KG1 (cell line): ENCODE data around the gene ACVR2A.

ENCODE experiments used
- DNase-seq: peaks from one replicate; lab custom pipeline; 2025; lab: John Stamatoyannopoulos, UW

The ACVR2A gene

DNA sequence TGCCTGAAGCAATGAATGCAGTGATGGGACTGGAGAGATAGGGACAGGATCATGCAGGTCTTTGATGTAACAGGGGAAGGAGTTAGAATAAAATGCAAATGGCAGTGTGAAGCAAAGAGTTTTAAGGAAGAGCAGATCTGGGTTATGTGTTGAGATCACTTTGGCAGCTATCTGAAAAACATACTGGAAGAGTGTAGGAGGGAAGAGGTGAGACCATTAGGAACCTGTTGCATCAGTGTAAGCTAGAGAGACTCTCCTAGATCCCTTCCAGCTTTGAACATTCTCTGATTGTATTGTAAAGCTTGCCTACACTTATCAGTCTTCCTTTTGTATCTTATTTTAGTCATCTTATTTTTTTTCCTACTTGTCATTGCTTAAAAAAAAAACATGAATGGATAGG, 10.5 kb downstream of the ACVR2A start:
- no peak for DNase-seq

DNA sequence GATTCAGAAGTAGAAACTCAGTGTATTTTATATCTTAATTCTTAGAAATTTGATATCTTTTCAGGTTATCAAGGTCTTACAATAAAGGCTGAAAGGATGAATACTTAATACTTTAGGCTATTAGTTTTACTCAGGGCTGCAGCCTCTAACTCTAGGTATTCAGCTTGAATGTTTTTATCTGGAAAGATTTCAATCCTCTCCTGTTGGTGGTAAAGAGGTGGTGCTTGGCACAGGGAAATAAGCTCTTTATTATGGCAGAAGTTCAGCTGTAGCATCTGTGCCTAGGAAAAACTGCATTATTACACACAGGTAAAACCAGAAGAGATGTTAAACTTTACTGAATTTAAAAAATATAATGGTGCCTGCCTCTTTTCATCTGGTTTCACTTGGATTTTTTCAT, 11.1 kb downstream of the ACVR2A start:
- no peak for DNase-seq

DNA sequence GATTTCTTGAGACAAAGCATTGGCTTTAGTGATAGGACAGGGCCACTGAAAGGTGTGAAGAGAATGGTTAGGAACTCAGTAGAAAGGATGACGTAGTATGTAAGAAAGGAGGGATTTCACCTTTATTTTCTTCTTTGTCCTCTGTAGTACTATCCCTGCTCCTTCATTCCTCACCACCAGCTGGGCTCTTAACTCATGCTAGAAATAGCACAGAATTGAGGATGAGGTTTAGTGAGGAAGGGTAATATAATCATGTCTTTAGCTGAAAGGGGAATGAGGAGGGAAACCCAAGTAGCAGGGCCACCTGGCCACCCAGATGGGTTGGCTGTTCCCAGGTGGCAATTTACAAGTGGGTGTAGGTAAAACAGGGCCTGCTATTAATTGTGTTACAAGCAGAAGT, 15.2 kb downstream of the ACVR2A start:
- no peak for DNase-seq

DNA sequence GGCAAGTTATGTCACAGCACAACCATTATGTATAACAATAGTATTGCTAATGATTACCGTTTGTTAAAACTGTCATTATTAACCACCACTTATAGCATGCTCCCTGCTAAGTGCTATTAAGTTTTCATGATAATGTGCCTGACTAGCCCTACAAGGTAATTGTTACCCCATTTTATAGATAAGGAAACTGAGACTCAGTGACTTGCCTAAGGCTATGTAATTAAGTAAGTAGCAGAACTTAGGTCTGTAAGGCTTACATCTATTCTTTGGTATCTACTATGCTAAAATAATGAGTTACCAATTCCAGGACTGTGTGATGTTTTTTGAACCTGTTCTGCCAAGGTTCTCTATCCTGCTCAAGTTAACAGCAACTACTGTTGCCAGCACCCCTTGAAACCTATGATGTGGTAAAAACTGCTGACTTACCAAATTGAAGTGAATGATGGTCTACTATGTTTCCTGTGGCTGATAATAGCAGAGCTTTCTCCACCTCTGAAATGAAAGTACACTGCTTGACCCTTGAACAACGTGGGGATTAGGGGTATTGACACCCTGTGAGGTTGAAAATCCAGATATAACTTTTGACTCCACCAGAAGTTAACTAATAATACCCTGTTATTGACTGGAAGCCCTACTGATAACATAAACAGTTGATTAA, 18.2 kb downstream of the ACVR2A start:
- no peak for DNase-seq

DNA sequence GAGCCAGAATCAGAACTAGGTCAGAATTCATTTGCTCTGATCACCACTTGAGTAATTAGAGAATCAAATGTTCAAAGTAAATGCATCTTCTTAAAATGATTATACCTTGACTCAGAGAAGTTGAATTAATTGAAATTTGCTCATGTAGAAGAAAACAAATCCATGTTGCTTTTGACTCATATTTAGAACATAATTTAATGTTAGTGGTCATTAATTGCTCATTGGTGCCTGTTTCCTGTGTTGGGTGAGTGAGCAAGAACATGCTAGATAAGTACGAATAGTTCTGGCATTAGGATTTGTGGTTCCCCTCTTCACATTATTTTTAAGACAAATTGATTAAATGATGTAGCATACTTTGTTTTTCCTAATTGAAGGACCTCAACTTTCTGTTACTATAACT, 19.0 kb downstream of the ACVR2A start:
- DNase-seq = no peak

DNA sequence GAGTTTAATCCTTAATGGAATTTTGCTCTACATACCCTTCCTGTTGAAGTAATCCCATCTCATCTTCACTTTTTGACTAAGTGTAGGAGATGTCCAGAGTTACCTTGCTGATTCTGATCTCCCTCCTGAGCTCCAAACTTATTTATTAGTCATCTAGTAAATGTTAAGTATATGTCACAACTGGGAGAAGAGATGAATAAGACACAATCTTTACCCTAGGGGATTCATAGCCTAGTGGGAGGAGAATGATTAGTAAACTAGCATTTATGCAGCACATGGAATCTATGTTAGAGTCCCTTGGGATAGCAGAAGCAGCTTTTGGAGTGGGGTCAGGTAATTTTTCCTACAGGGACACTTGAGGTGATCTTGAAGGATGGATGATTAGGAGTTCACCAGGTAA, 20.7 kb downstream of the ACVR2A start:
- DNase-seq = no peak

DNA sequence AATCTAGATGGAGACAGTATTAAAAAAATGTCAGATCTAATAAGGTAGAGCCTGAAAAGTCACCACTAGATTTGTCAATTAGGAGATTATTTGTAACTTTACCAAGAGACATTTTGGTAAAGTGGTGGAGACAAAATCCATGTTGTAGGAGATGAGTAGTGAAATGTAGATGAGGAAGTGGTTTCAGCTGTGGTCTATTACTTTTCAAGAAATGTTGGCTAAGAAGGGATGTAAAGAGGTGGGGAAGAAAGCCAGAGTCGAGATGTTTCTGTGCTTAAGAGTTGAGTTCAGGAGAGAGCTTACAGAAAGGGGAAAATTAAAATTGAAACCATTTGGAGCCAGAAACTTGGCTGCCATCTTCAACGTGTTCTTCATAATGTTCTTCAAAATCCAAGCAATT, 22.2 kb downstream of the ACVR2A start:
- no peak for DNase-seq

DNA sequence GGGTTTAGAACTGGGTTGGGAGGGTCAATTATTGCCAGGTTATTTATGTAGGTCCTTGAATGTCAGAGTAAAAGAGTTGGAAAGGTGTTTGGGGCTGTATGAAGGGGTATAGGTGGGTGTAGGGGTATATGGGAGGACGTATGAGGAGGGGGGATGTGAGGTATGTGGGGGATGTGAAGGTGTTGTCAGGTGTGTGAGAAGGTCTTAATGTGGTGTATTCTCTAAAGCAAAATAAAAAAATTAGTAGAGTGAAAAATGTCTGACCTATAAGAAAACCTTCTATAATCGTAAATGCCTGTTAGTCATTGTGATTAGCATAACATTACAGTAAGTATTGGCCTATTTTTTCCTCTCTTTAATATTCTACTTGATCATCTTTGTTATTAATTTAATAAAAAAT, 25.1 kb downstream of the ACVR2A start:
- no peak for DNase-seq

DNA sequence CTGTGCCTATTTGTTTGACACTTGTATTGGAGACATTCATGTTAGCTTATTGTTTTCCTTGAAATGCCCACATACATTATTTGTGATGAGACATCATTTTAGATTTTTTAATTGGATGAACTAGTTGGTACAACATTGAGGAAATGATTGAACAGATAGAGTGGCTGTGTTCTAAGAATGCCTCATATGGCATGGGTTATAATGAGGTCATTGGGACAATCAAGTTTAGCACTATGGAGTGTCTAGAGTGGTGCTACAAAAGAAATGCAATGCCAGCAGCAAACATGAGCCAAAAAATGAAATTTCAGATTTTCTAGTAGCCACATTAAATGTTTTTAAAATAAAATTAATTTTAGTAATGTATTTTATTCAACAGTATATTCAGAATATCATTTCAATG, 28.1 kb downstream of the ACVR2A start:
- DNase-seq = no peak

DNA sequence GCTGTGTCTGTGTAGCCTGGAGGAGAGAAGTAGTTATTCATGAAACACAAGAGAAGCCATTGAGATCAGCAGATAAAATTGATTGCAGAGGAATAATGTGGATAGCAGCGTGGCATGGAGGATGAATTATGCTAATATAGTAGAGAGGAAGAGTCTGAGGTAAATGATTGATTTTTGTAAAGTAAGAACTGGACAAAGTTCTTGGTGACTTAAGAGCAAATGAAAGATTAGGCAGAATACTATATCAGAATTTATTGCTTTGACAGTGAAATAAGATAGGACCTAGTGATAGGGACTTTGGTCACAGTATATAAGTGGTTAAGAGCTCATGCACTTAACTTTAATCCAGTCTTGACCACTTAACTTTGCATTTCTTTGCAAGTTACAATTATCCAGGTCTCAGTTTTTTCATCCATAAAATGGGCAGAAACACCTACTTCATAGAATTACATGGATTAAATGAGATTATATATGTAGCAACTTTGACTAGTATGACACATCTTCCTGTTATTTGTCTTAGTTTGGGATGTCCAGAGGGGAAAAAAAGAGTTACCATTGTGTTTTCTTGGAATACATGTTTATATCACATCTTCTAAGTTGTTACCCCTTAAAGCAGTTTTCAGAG, 29.1 kb downstream of the ACVR2A start:
- no peak for DNase-seq

DNA sequence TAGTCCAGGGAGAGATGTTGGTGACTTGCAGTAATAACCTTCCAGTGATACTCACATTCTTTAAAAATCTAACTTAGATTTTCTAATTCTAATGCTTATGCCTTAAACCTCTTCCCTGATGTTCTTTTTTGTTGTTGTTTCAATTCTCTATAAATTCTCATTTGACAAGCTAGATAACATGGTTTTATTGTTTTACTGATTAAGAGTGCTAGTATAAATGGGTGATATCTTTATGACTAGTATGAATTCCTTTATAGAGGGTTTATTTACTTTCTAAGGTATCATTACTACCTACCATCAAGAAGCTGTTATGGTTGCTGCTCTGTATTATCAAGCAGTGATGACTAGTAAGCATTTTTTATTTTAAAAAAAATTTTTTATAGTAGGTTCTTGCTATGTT, 35.0 kb downstream of the ACVR2A start:
- no peak for DNase-seq

DNA sequence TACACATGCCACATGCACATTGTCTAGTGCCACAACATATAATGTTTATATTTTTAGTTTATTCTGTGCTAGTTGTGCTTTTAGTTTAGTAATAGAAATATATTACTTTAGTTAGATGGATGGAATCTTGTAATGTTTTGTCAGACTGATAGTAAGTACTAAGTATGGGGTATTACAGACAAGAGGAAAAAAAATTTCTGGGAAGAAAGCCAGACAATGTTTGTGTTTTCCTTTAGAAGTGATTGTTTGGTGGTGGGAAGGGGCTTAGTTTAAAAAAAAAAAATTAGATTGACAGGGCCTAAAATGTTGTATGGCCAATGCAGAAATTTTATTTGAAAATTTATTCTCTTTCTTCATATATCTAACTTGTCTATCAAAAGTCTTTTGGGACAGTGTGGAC, 37.8 kb downstream of the ACVR2A start:
- no peak for DNase-seq

DNA sequence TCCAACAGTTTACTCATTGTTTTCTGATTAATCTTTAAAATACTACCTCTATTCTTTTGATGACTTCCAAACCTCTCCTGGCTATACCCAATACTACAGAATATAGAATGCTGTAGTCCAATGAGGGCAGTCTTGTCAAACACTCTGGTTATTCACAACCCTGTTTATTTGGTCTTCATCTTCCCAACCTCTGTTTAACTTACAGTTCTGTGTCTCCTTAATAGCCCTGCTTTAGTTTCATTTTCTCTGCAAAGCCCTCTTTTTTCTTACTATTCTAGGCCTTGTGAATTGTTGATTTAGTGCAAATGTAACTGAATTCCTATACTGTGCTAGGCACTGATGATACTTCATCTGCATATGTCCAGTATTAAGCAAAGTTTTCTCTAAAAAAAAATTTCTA, 40.0 kb downstream of the ACVR2A start:
- DNase-seq = no peak

DNA sequence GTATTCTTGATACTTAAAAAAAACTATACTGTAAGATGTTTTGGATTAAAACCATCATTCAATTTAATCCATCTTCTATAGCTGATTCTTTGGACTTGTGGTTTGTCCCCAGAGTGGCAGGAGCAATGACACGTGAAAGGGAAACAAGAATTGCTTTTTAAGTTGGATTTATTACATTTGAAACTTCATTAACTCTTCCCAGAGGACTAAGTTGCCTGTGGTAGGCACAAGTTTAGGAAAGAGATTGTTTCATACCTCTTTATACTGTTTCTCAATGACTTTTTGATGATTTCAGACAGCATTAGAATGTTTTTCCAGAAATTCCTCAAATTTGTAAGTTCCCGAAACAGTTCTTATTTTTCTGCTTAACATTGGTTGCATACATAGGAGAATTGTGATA, 41.3 kb downstream of the ACVR2A start:
- DNase-seq = no peak

DNA sequence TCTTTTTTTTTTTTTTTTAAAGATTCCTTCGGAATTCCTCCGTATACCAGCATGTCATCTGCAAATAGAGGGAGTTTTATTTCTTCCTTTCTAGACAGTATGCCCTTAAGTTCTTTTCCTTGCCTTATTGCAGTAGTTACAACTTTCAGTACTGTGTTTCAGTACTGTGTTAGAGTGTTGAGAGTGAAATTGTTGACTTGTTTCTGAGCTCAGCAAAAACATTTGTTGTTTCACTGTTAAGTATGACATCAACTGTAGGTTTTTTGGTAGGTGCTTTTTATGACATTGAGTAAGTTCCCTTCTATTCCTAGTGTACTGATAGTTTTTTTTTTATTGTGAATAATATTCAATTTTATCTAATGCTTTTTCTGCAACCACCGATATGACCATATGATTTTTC, 43.9 kb downstream of the ACVR2A start:
- DNase-seq = no peak

DNA sequence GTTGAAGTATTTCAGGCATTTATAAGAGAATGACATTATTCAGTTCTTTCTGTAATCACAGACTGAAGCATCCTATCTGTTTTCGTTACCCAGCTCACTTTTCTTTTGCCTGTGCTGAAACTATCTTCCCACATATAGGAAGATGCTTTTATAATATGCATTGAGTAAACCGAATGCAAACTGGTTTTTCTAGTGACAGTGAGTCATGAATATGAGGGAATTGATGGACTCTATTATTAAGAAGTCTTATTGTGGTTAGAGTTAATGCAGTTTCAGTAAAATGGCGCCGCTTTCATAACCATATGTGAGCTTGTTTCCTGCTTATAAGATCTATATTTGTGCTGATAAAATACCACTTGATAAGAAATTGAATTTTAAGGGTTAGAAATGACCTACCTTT, 59.2 kb downstream of the ACVR2A start:
- DNase-seq = no peak

DNA sequence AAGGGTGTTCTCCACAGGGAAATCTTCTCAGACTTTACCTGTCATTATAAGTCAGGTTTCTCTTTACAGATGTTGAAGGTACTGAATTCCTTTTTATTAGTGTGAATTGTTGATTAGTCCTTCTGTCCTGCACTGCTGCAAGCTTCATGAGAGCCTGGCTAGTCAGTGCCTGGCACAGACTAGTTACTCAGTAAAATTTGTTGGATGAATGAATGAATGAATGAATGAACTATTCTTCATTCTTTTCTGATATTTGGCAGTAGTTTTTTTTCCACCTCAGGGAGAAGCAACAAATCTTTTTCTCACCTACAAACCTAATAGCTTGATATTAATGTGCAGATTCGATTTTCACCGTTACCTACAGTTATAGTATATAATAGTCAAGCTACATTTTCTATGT, 64.3 kb downstream of the ACVR2A start:
- DNase-seq = no peak

DNA sequence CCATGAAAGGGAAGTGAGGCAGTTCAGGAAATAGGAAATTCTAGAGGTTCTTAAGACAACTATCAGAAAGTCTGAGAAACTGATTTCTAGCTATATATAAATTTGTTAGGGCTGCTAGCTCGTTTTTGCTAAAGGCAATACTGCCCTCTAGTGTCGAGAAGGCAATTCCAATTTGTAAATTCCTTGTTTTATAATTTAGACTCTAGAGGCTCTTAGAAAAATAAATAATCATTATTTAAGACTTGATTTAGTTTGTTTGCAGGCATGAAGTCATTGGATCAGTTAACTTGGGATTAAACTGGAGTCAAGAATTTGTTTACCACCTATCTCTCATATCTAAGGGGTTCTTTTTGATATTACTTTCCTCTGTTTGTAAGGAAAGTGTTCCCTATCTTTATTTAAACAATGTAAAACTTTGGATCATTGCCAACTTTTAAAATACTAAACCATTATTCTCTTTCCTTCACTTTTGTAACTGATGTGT, 66.2 kb downstream of the ACVR2A start:
- peak; percentile 4 for DNase-seq

DNA sequence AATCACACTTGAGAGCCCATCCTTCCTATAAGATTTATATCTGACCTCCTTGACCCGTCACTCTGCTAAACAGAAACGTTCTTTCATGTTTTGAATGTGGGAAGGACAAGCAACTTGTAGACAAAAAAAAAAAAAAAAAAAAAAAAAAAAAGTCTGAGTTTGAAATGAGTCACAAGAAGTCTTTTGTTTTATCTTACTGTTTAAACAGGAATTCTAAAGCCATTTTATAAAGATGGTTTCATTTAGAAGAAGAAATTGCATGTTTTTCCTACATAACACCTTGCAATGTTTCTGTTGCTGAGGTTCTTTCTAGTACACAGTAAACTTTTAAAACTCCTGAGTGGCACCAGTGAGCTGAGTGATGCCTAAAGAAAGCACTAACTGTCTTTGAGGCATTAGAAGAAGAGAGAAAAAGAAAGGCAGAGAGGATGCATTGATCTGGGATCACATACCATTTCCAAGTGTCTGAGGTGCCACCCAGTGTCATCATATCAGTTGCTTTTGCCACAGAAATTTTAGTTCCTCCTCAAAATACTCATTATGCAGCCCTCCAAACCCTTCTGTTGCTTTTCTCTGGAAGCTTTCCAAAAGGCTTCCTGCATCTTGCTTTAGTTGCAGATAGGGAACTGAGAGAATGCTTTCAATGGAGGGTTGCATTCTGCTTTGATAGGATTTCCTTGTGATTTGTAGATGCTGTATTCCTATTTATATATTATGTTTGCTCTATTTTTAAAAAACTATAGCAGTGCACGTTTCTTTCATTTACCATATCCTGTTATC, 69.1 kb downstream of the ACVR2A start:
- no peak for DNase-seq

DNA sequence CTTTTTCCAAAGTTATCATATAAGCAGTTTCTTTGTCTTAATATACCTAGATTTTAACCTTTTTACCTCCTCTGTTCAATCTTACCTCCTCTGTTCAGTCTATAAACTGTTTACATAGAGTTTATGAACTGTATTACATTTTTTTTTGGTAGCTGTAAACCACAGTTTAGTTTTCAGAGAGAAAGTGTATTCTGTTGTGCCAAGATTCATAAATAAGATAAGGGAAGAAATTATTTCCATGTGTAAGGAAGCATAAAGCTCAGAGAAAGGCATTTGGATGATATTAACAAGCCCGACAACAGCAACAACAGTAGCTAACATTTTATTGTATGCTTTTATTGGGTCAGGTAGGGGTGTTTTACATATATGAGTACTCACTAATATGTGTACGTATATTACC, 71.2 kb downstream of the ACVR2A start:
- DNase-seq = no peak

DNA sequence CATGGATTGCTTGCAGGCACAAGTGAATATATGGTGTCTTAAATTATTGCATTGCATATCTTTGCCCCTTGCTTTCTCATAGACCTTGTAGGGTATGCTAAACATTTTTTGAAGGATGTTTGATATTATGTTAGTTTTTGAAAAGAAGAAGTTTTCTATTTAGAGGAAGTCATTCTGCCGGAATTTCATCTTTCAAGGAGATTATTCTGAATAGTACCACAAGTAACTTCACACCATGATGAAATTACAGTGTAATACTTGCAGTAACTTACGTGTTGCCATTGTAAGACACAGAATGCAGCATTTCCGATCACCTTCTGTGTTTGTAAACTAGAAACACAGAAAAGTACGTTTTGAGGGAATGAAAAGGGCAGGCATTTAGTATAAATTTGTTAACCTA, 71.9 kb downstream of the ACVR2A start:
- DNase-seq = no peak

DNA sequence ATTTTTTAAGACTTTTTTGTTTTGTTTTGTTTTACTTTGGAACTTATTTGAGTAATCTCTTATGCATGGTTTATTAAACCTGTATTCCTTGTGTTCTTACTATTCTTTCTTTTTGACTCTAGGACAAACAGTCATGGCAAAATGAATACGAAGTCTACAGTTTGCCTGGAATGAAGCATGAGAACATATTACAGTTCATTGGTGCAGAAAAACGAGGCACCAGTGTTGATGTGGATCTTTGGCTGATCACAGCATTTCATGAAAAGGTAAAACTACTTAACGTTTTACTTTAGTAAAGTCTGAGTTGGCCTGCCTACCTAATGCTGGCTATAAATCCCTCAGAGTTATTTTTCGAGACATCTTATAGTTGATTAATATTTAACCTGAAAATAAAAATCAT, 72.3 kb downstream of the ACVR2A start:
- DNase-seq = no peak

DNA sequence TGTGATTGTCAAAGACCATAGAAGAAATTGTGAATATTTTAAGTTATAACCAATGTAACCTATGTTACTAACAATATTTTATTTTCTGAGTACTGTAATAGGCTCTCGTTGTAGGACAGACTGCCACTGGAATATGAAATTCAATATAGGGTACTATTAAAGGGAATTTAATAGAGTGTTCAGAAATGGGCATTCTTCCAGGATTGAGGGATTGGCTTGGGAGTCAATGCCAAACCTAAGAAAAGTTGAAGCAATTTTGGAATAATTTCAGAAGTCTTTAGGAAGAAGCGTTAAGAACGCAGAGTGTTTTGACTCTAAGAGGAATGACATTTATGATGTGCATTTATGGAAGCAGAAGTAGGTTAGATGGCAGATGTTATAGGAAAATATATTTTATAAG, 79.0 kb downstream of the ACVR2A start:
- no peak for DNase-seq
